Loucy (cell line): Measurements from ENCODE around the gene CHCHD4.

ENCODE experiments used
- EZH2phosphoT487 ChIP-seq: fragments of 200-600 bp; IDR thresholded peaks from 2 replicates; pipeline ENCODE4 v1.6.1; 2018; ENCODE audit warnings: antibody characterized with exemption, mild to moderate bottlenecking, moderate library complexity, borderline replicate concordance
- TF ChIP-seq, protein P1 (sequence below): fragments of 200-600 bp; sonication (generic); conservative IDR thresholded peaks from 2 replicates; pipeline ENCODE4 v1.5.1; 2014; ENCODE audit warnings: mild to moderate bottlenecking, antibody characterized with exemption, low read length

DNA sequence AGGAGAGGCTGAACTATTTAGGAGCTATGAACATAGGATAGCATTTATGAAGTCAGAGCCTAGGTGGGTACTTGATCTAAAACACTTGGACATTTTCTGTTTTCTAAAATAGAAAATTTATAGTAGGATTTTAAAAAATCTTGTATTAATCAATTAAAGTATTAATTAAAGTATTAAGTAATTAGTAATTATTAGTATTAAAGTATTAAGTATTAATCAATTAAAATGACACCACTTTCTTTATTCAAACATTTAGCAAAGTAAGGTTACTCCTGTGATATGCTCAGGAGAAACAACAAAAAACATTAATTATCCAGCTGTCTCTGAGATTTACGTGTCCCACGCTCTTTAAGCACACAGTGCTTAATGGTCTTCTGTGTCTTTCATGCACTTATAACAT lies 32.2 kb downstream of the CHCHD4 start:
- TF ChIP-seq, protein P1, sequence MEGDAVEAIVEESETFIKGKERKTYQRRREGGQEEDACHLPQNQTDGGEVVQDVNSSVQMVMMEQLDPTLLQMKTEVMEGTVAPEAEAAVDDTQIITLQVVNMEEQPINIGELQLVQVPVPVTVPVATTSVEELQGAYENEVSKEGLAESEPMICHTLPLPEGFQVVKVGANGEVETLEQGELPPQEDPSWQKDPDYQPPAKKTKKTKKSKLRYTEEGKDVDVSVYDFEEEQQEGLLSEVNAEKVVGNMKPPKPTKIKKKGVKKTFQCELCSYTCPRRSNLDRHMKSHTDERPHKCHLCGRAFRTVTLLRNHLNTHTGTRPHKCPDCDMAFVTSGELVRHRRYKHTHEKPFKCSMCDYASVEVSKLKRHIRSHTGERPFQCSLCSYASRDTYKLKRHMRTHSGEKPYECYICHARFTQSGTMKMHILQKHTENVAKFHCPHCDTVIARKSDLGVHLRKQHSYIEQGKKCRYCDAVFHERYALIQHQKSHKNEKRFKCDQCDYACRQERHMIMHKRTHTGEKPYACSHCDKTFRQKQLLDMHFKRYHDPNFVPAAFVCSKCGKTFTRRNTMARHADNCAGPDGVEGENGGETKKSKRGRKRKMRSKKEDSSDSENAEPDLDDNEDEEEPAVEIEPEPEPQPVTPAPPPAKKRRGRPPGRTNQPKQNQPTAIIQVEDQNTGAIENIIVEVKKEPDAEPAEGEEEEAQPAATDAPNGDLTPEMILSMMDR, result no peak
- TF ChIP-seq EZH2phosphoT487, result no peak
